Trophoblast cell (in vitro differentiated cells and primary cell): ENCODE measurements around the gene CPO.

Source experiments
- DNase-seq, 2 donors: peaks; one replicate each; pipeline ENCODE4 v3.0.0-alpha.2; 2016
- H2AFZ ChIP-seq: 2 replicates; pipeline ENCODE4 v1.6.1; 2013; ENCODE audit warnings: low read length, moderate library complexity, mild to moderate bottlenecking; ENCODE audit not compliant: insufficient read depth, poor library complexity
- H2AK5ac ChIP-seq: 2 replicates; pipeline ENCODE4 v1.6.1; 2013; ENCODE audit warnings: mild to moderate bottlenecking, low read length
- H2BK120ac ChIP-seq: 2 replicates; pipeline ENCODE4 v1.6.1; 2013; ENCODE audit warnings: low read length, mild to moderate bottlenecking, moderate library complexity; ENCODE audit not compliant: insufficient read depth, poor library complexity
- H2BK12ac ChIP-seq: 2 replicates; pipeline ENCODE4 v1.6.1; 2013; ENCODE audit warnings: mild to moderate bottlenecking, low read length, moderate library complexity
- H2BK5ac ChIP-seq: 2 replicates; pipeline ENCODE4 v1.6.1; 2013; ENCODE audit warnings: low read length, low read depth, moderate library complexity, mild to moderate bottlenecking; ENCODE audit not compliant: poor library complexity
- H3K14ac ChIP-seq: 2 replicates; pipeline ENCODE4 v1.6.1; 2013; ENCODE audit warnings: mild to moderate bottlenecking, low read length
- H3K18ac ChIP-seq: 2 replicates; pipeline ENCODE4 v1.6.1; 2013; ENCODE audit warnings: mild to moderate bottlenecking, low read length
- H3K23ac ChIP-seq: 2 replicates; pipeline ENCODE4 v1.6.1; 2013; ENCODE audit warnings: low read length
- H3K27ac ChIP-seq: 2 replicates; pipeline ENCODE4 v1.5.1; 2013; ENCODE audit warnings: low read depth, mild to moderate bottlenecking, inconsistent platforms, low read length, moderate library complexity
- H3K27me3 ChIP-seq: 2 replicates; pipeline ENCODE4 v1.6.1; 2013; ENCODE audit warnings: inconsistent platforms, mild to moderate bottlenecking, low read length, moderate library complexity; ENCODE audit not compliant: insufficient read depth
- H3K36me3 ChIP-seq, 2 experiments: 1 replicate in 1 of 2; 2 replicates in 1 of 2; pipeline ENCODE4 v1.6.1; 2013; ENCODE audit warnings: low read length in 2 of 2, mild to moderate bottlenecking in 2 of 2, moderate library complexity in 1 of 2; ENCODE audit not compliant: insufficient read depth in 2 of 2, control insufficient read depth in 1 of 2
- H3K4ac ChIP-seq: 2 replicates; pipeline ENCODE4 v1.6.1; 2013; ENCODE audit warnings: low read depth, mild to moderate bottlenecking, low read length, moderate library complexity
- H3K4me1 ChIP-seq, 2 experiments: 1 replicate in 1 of 2; 2 replicates in 1 of 2; pipeline ENCODE4 v1.6.1; 2013; ENCODE audit warnings: low read length in 2 of 2, mild to moderate bottlenecking in 2 of 2, moderate library complexity in 1 of 2; ENCODE audit not compliant: insufficient read depth in 2 of 2, control insufficient read depth in 1 of 2
- H3K4me2 ChIP-seq: 2 replicates; pipeline ENCODE4 v1.6.1; 2013; ENCODE audit warnings: inconsistent platforms, mild to moderate bottlenecking, low read length, moderate library complexity
- H3K4me3 ChIP-seq: 2 replicates; pipeline ENCODE4 v1.5.1; 2013; ENCODE audit warnings: mild to moderate bottlenecking, low read depth, low read length, inconsistent platforms
- H3K79me1 ChIP-seq: one replicate; pipeline ENCODE4 v1.6.1; 2013; ENCODE audit warnings: low read length
- H3K79me2 ChIP-seq: 2 replicates; pipeline ENCODE4 v1.6.1; 2013; ENCODE audit warnings: low read length, mild to moderate bottlenecking; ENCODE audit not compliant: control insufficient read depth, insufficient read depth, poor library complexity
- H3K9ac ChIP-seq: 2 replicates; pipeline ENCODE4 v1.6.1; 2013; ENCODE audit warnings: mild to moderate bottlenecking, low read length
- H3K9me3 ChIP-seq: 2 replicates; pipeline ENCODE4 v1.6.1; 2013; ENCODE audit warnings: low read depth, mild to moderate bottlenecking, control low read depth, inconsistent platforms, low read length; ENCODE audit not compliant: insufficient read depth
- H4K12ac ChIP-seq: 2 replicates; pipeline ENCODE4 v1.6.1; 2013; ENCODE audit warnings: low read depth, mild to moderate bottlenecking, low read length, moderate library complexity
- H4K8ac ChIP-seq: 2 replicates; pipeline ENCODE4 v1.6.1; 2013; ENCODE audit warnings: low read depth, mild to moderate bottlenecking, low read length, moderate library complexity
- H4K91ac ChIP-seq: one replicate; pipeline ENCODE4 v1.6.1; 2013; ENCODE audit warnings: low read depth, mild to moderate bottlenecking, low read length, moderate library complexity
- WGBS: extraction: QIAGEN DNeasy Blood & Tissue Kit; methylation state at CpG from one replicate; pipeline ENCODE4 v1.1.7; 2013; ENCODE audit warnings: missing lambda C conversion rate; ENCODE audit not compliant: insufficient read length, insufficient coverage; ENCODE audit errors: extremely low coverage; 5-methylcytosine and 5-hydroxymethylcytosine counted together

The CPO gene

DNA sequence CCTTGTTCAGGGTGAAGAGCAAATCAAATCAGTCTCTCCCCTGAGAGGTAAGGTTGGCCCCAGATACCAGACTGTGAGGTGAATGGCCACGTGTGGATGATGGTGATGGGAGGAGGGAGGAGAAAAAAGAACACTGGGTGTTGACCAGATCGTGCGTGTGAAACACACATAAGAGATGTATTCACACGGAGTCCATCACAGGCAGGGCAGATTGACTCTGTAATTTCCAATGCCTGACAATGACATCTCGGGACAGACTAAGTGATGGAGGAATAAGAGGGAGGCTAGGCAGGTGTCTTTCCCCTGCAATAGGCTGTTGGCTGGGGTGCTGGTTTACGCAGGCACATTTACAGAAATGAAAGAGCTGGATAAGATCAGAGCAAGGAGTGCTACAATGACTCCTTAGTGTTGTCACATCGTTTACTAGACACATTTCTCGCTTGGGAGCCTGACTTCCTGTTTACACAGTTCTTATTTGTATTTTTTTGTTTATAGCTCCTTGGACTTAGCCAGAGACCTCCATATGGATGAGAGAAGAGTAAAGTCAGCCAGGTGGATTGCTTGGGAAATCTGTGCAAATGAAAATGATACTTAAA lies 43.1 kb downstream of the CPO start:
- no peak overlapping the region for H2BK12ac ChIP-seq
- no peaks in the 10 kb centered on the region for H3K79me1 ChIP-seq
- no peaks in the 10 kb centered on the region for H3K79me2 ChIP-seq
- H3K4me2 ChIP-seq, result no peak overlapping the region
- H2BK5ac ChIP-seq, result no peak overlapping the region
- no peak overlapping the region for H4K91ac ChIP-seq
- H3K4me3 ChIP-seq, result no peak overlapping the region
- no peaks in the 10 kb centered on the region for H3K27me3 ChIP-seq
- no peak overlapping the region for H2BK120ac ChIP-seq
- no peak overlapping the region for H3K27ac ChIP-seq
- no peak overlapping the region for H3K14ac ChIP-seq
- no peak overlapping the region for H3K9ac ChIP-seq
- no peak overlapping the region for H3K4ac ChIP-seq
- no peaks in the 10 kb centered on the region for H3K4me1 ChIP-seq
- H4K12ac ChIP-seq, result no peak overlapping the region
- H2AK5ac ChIP-seq, result no peak overlapping the region
- H4K8ac ChIP-seq, result no peak overlapping the region
- no peak overlapping the region for H3K23ac ChIP-seq
- no peaks in the 10 kb centered on the region for H3K9me3 ChIP-seq
- DNase-seq, result no peak
- no peak overlapping the region for H2AFZ ChIP-seq
- WGBS, result no CpG with 5 or more reads among the region's 8 CpGs
- no peaks in the 10 kb centered on the region for H3K36me3 ChIP-seq
- no peak overlapping the region for H3K18ac ChIP-seq

DNA sequence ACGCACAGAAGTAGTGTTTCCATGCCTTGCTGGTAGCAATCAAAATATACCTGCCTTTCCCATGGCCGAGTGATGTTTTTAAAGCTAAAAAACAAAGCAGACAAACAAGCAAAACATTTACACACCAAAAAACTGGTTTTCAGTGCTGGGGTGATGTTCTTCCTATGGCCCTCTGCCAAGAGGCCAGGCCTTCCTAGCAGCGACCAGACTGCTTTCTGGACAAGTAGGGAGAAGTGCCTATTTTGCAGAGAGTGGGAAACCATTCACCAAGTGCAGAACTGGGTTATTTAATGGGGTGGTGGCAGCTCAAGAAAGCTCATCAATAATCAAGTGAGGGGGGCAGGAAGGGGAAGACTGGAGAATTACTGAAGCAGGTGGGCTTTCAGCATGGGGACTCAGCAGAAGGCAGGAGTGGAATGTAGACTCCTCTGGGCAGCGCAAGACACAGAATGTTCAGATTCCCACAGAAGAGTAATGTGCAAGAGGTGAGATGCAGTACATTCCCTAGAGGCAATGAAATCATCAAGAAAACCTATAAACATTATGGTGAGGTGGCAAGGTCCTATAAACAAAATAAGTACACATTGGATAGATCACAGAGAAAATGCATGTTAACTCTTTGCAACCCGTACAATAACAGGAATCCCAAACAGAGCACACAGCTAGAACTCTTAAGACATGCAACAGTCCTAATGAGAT lies 44.0 kb downstream of the CPO start:
- H3K27ac ChIP-seq, result no peak overlapping the region
- H3K4me3 ChIP-seq, result no peak overlapping the region
- no peak overlapping the region for H3K4ac ChIP-seq
- no peaks in the 10 kb centered on the region for H3K9me3 ChIP-seq
- H3K18ac ChIP-seq, result no peak overlapping the region
- no peak overlapping the region for H2AK5ac ChIP-seq
- H3K4me1 ChIP-seq, result no peaks in the 10 kb centered on the region
- H3K27me3 ChIP-seq, result no peaks in the 10 kb centered on the region
- H3K36me3 ChIP-seq, result no peaks in the 10 kb centered on the region
- no peaks in the 10 kb centered on the region for H3K79me1 ChIP-seq
- no peak overlapping the region for H2BK120ac ChIP-seq
- no peak overlapping the region for H3K23ac ChIP-seq
- no peak overlapping the region for H2BK12ac ChIP-seq
- no peak for DNase-seq
- no peak overlapping the region for H3K4me2 ChIP-seq
- no peak overlapping the region for H4K12ac ChIP-seq
- H4K8ac ChIP-seq, result no peak overlapping the region
- no peak overlapping the region for H4K91ac ChIP-seq
- no peak overlapping the region for H2BK5ac ChIP-seq
- WGBS, result no CpG with 5 or more reads among the region's 5 CpGs
- H2AFZ ChIP-seq, result no peak overlapping the region
- H3K79me2 ChIP-seq, result no peaks in the 10 kb centered on the region
- H3K14ac ChIP-seq, result no peak overlapping the region
- no peak overlapping the region for H3K9ac ChIP-seq

GRCh38 chr2:206984206-206984605 lies 44.9 kb downstream of the CPO start:
- Histone ChIP-seq H4K91ac (no peak overlapping the region), H2AK5ac (no peak overlapping the region), H3K79me1 (no peaks in the 10 kb centered on the region), H3K18ac (no peak overlapping the region), H2BK120ac (no peak overlapping the region), H3K27me3 (no peaks in the 10 kb centered on the region), H3K14ac (no peak overlapping the region), H3K4me3 (no peak overlapping the region), H3K79me2 (no peaks in the 10 kb centered on the region), H4K8ac (no peak overlapping the region), H3K9ac (no peak overlapping the region), H3K36me3 (no peaks in the 10 kb centered on the region), H3K23ac (no peak overlapping the region), H2BK12ac (no peak overlapping the region), H3K4me1 (peaks cover 0 to under 1% of the 10 kb centered on the region in 2 experiments), H2AFZ (no peak overlapping the region), H4K12ac (no peak overlapping the region), H3K4me2 (no peak overlapping the region), H2BK5ac (no peak overlapping the region), H3K27ac (no peak overlapping the region), H3K9me3 (no peaks in the 10 kb centered on the region), H3K4ac (no peak overlapping the region)
- DNase-seq, result no peak
- WGBS, result no CpG with 5 or more reads among the region's 4 CpGs

GRCh38 chr2:206986943-206987342 lies 47.6 kb downstream of the CPO start:
- no peak overlapping the region for H3K14ac ChIP-seq
- peaks cover 0 to 2% of the 10 kb centered on the region in 2 experiments for H3K4me1 ChIP-seq

More at GRCh38 chr2:206986943-206987342, 47.6 kb downstream of the CPO start:
- Histone ChIP-seq H3K4ac (no peak overlapping the region), H4K12ac (no peak overlapping the region), H2BK5ac (no peak overlapping the region), H3K18ac (no peak overlapping the region), H3K79me1 (no peaks in the 10 kb centered on the region), H3K4me2 (no peak overlapping the region), H2BK12ac (no peak overlapping the region), H3K9me3 (no peaks in the 10 kb centered on the region), H3K27me3 (no peaks in the 10 kb centered on the region), H4K8ac (no peak overlapping the region), H2BK120ac (no peak overlapping the region), H3K36me3 (no peaks in the 10 kb centered on the region), H3K23ac (no peak overlapping the region), H2AFZ (no peak overlapping the region), H3K79me2 (no peaks in the 10 kb centered on the region), H2AK5ac (no peak overlapping the region), H4K91ac (no peak overlapping the region), H3K27ac (no peak overlapping the region), H3K9ac (no peak overlapping the region), H3K4me3 (no peak overlapping the region)
- DNase-seq, result no peak
